HL-60 (cell line): ENCODE results near the gene ANKRD63.

ENCODE experiments used
- CTCF ChIP-seq: IDR thresholded peaks from one replicate; pipeline ENCODE4 v1.5.1; 2011; ENCODE audit warnings: low read length, control low read depth, inconsistent platforms; ENCODE audit not compliant: insufficient read depth
- GABPA ChIP-seq: IDR thresholded peaks from 2 replicates; pipeline ENCODE4 v1.6.1; 2012; ENCODE audit warnings: low read depth
- REST ChIP-seq: IDR thresholded peaks from 2 replicates; pipeline ENCODE4 v1.6.1; 2012; ENCODE audit warnings: low read depth; ENCODE audit not compliant: insufficient replicate concordance
- SPI1 ChIP-seq: IDR thresholded peaks from 2 replicates; pipeline ENCODE4 v1.6.1; 2012; ENCODE audit warnings: low read depth, mild to moderate bottlenecking, borderline replicate concordance

DNA sequence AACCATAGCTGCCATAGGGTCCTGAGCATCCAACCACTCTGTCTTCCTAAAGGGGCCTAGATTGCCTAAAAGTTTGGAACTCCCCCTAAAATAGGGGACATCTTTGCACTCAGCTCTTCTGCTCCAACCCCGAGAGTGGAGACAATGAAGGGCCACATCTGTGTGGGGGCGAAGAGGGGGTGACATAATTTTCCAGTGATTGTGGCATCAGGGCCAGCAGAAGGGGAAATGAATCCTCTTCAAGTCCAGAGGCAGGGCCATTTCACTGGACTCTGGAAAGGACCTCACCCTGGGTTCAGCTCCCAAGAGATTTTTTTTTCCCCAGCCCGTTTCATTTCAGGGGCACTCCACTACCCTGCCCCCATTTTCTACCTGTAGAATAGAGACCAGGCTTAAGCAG lies 4.6 kb upstream of the ANKRD63 start:
- no peak for TF ChIP-seq SPI1
- no peak for TF ChIP-seq CTCF
- TF ChIP-seq REST = no peak
- no peak for TF ChIP-seq GABPA
